IPS DF 4.7 (cell line): ENCODE data around the gene CD22.
"Not testable (repeated sequence)": the region's sequence is repeated elsewhere in the genome, so short reads cannot be mapped to it uniquely, and the experiment has no call there.

ENCODE experiments used
- DNase-seq: peaks from one replicate; pipeline ENCODE4 v3.0.0-alpha.2; 2013; ENCODE audit warnings: low spot score; ENCODE audit errors: extremely low read depth

CD22 gene

DNA sequence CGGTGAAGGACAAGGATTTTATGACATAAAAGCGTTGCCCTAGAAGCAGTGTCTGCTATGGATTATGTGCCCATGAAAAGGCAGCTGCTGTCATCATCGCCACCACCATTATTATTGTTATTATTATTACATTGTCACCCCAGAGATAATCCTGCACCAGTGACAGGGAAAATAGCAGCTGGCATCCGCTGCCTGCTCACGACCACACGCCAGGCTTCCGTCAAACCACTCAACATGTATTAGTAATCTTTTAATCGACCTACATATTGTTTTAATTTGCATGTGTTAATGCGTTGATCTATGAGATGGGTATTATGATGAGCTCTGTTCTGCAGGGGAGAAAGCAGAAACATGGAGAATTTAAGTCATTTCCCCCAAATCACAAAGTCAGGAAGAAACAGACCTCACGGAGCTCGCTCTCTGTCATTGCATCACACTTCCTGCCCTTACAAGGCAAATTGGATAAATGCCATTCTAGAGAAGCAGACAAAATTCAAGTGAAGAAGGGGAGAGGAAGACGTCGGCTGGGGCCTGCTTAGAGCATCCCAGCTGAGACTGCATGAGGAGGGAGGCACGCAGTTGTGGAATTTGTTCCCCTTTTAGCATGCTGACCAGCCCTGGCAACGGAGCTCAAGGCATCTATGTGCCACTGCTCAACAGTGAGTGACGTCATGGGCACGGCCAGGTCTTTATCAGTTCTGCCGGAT is 29.0 kb downstream of the CD22 start, which contains the start of gene FFAR3:
TSS of gene FFAR3 (plus strand) at position 594 of the 707 bp plus-strand sequence. CDS start 431 bp downstream, outside the sequence.
- no peak for DNase-seq

DNA sequence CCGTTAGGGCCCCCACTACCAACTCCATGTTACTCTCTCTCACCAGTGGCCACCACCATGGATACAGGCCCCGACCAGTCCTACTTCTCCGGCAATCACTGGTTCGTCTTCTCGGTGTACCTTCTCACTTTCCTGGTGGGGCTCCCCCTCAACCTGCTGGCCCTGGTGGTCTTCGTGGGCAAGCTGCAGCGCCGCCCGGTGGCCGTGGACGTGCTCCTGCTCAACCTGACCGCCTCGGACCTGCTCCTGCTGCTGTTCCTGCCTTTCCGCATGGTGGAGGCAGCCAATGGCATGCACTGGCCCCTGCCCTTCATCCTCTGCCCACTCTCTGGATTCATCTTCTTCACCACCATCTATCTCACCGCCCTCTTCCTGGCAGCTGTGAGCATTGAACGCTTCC is 29.8 kb downstream of the CD22 start:
- DNase-seq, result not testable (repeated sequence)

DNA sequence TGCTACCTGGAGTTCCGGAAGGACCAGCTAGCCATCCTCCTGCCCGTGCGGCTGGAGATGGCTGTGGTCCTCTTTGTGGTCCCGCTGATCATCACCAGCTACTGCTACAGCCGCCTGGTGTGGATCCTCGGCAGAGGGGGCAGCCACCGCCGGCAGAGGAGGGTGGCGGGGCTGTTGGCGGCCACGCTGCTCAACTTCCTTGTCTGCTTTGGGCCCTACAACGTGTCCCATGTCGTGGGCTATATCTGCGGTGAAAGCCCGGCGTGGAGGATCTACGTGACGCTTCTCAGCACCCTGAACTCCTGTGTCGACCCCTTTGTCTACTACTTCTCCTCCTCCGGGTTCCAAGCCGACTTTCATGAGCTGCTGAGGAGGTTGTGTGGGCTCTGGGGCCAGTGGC is 30.4 kb downstream of the CD22 start:
- not testable (repeated sequence) for DNase-seq

- not testable (repeated sequence) for DNase-seq
These were observed 31.1 kb downstream of the CD22 start for GRCh38 chr19:35360081-35360480.

GRCh38 chr19:35360880-35361420 is 32.0 kb downstream of the CD22 start:
- no peak for DNase-seq

DNA sequence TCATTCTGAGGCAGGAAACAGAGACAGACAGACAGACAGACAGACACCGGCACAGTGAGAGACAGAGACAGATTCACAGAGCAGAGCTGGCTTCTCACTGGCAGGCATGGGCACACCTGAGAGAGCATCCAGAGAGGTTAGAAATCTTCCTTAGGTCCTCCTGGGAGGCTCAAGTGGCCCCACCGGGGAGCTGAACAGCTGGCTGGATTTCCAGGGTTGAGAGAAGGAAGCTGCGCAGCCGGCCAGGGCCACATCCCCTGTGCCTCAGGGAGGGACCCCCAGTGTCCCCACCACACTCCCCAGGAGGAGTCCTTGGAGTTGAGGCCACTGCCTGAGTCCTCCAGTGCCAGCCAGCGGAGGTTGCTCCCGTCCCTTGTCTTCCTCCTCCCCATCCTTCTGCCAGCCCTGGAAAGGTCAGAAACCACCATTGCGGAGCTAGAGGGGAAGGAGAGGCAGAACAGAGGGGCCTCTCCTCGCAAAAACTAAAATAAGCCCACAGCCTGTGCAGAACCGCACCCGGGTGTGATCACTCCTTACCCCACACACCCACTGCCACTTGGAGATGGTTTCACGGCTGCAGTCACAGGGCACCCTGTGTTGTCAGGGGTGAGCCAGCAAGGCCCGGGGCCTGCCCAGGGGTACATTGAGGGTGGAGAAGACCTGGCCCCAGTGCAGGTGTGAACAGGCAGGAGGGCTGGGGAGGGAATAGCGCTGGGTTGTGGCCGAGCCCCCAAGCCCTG is 33.4 kb downstream of the CD22 start:
- no peak for DNase-seq

DNA sequence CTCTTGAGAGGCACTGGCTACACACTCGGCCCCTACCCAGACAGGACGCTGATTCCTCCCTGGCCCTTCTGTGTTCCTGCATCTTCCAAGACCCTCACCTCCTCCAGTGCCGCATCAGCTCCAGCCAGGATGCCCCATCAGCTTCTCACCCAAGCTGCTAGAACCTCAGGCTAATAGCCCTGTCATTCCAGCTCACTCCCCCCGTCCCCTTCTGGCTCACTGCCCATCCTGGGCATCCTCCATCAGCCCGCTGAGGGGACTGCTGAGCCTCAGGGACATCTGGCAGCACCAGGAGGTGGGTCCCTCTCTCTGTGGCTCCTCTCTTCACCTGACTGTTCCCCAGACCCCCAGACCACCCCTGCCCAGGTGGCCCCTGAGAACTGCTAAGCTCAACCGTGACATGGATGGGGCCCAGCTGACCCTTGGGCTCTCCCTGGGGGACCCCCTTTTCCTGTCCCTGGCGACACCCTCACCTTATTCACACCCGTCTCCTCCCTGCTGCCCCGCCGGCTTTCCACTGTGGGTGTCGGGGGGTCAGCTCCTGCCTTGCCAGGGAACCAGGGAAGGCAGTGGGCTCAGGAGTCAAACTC is 34.1 kb downstream of the CD22 start:
- DNase-seq, result no peak

GRCh38 chr19:35363711-35364425 is 34.9 kb downstream of the CD22 start:
- DNase-seq, result no peak

DNA sequence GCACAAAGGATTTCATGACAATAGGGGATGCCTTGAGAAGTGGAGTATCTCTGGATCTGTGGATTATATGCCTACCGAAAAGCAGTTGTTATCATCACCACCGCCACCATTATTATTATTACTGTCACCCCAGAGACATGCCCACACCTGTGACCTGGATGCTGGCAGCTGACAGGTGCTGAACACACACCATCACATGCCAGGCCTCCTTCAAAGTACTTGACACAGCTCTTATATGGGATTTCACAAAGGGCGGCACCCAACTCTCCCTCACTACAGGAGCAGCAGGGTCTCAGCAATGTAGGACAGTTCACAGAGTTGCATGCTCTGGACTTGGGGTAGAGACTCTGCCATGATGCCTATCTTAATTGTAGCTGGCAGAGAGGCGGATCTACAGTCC is 36.3 kb downstream of the CD22 start:
- no peak for DNase-seq

DNA sequence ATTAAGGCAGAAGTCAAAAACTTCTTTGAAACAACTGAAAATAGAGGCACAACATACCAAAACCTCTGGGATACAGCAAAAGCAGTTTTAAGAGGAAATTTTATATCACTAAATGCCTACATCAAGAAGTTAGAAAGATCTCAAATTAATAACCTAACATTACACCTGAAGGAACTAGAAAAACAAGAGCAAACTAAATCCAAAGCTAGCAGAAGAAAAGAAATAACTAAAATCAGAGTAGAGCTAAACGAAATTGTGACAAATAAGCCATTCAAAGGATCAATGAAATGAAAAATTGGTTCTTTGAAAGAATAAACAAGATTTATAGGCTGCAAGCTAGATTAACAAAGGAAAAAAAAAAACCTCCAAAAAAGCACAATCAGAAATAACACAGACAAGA is 39.4 kb downstream of the CD22 start:
- DNase-seq, result no peak

GRCh38 chr19:35369522-35369921 is 40.5 kb downstream of the CD22 start:
- no peak for DNase-seq

- no peak for DNase-seq
These were observed 41.7 kb downstream of the CD22 start, which contains the start of gene GPR42 for GRCh38 chr19:35370722-35371121. TSS of gene GPR42 (plus strand) at chr19:35371068. CDS start at chr19:35371360, 292 bp downstream.

- no peak for DNase-seq
These were observed 44.5 kb downstream of the CD22 start for GRCh38 chr19:35373492-35373891.

DNA sequence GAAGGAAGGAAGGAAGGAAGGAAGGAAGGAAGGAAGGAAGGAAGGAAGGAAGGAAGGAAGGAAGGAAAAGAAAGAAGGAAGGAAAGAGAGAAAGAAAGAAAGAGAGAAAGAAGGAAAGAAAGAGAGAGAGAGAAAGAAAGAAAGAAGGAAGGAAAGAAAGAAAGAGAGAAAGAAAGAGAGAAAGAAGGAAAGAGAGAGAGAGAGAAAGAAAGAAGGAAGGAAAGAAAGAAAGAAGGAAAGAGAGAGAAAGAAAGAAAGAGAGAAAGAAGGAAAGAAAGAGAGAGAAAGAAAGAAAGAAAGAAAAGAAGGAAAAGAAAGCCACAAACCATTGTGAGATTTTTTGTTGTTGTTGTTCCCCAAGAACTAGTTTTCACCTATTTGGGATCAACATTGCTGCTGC is 45.0 kb downstream of the CD22 start:
- not testable (repeated sequence) for DNase-seq

GRCh38 chr19:35375505-35376307 is 46.7 kb downstream of the CD22 start:
- no peak for DNase-seq

GRCh38 chr19:35377656-35378055 is 48.7 kb downstream of the CD22 start:
- DNase-seq, result no peak

- DNase-seq, result no peak
These were observed 49.4 kb downstream of the CD22 start for GRCh38 chr19:35378356-35378755.

DNA sequence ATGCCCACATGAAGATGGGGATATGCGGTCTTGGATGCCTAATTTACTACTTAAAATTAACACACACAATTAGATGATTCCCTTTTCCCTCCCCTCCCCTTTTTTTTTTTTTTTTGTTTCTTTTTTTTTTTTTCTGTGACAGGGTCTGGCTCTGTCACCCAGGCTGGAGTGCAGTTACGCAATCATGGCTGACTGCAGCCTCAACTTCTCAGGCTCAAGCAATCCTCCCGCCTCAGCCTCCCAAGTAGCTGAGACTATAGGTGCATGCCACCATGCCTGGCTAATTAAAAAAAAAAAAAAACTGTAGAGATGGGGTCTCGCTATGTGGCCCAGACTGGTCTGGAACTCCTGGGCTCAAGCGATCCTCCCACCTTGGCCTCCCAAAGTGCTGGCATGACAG is 50.6 kb downstream of the CD22 start:
- not testable (repeated sequence) for DNase-seq

- DNase-seq, result no peak
These were observed 51.0 kb downstream of the CD22 start for GRCh38 chr19:35379992-35380391.

GRCh38 chr19:35380450-35381124 is 51.6 kb downstream of the CD22 start:
- no peak for DNase-seq
